ENCODE results near the gene RAD18.

DNA sequence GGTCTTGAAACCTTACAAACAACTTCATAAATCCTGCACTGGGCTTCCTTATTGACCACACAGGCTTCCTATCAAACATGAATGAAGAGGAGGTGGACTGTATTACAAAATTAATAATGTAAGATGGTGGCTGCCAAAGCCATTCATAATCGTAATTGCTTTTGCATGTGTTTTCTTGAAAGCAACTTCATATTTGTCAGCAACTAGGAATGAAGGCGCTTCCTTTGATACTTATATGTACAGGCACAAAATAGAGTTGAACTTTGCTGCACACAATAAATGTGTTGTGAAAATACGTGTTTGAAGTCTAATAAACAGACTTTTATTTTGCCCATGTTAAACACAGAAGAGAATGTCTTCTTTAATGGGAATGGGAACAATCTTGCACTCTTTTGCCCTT lies 121.8 kb downstream of the RAD18 start:
- TF ChIP-seq, protein P1, sequence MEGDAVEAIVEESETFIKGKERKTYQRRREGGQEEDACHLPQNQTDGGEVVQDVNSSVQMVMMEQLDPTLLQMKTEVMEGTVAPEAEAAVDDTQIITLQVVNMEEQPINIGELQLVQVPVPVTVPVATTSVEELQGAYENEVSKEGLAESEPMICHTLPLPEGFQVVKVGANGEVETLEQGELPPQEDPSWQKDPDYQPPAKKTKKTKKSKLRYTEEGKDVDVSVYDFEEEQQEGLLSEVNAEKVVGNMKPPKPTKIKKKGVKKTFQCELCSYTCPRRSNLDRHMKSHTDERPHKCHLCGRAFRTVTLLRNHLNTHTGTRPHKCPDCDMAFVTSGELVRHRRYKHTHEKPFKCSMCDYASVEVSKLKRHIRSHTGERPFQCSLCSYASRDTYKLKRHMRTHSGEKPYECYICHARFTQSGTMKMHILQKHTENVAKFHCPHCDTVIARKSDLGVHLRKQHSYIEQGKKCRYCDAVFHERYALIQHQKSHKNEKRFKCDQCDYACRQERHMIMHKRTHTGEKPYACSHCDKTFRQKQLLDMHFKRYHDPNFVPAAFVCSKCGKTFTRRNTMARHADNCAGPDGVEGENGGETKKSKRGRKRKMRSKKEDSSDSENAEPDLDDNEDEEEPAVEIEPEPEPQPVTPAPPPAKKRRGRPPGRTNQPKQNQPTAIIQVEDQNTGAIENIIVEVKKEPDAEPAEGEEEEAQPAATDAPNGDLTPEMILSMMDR (IDR thresholded peaks at IDR 0.05), result no peak
- TF ChIP-seq EZH2 (IDR thresholded peaks at IDR 0.05; ENCODE audit: borderline replicate concordance, insufficient read depth, low read depth, low read length, poor library complexity, severe bottlenecking), result no peak
